K562 (cell line): ENCODE data around the gene CD82. TPM values are rescaled to one million over a fixed set of nuclear protein-coding genes. Genes with fewer than 3 reads are reported as not detected.

Experiments
- ARID3A ChIP-seq: IDR thresholded peaks from 2 replicates; pipeline ENCODE4 v1.6.1; 2012; ENCODE audit warnings: low read depth, low read length, improper control_type of control experiment, borderline replicate concordance
- CCAR2 ChIP-seq: fragments of 200-400 bp; formaldehyde crosslinking; IDR thresholded peaks from 2 replicates; pipeline ENCODE4 v1.6.1; 2017; ENCODE audit warnings: mild to moderate bottlenecking, low read depth, low read length
- CREB3 ChIP-seq: fragments of 450-650 bp; conservative IDR thresholded peaks from 2 replicates; pipeline ENCODE4 v1.6.1; 2016; ENCODE audit warnings: missing genetic modification characterization, low read depth, mild to moderate bottlenecking, missing compliant biosample characterization, moderate library complexity
- CTBP1 ChIP-seq: fragments of 450-650 bp; IDR thresholded peaks from 2 replicates; pipeline ENCODE4 v1.6.1; 2016; ENCODE audit warnings: borderline replicate concordance
- GMEB1 ChIP-seq: fragments of 250-450 bp; sonication (Bioruptor Pico); IDR thresholded peaks from 2 replicates; pipeline ENCODE4 v1.4.0; 2020; ENCODE audit warnings: mild to moderate bottlenecking
- HMBOX1 ChIP-seq: sonication (generic); IDR thresholded peaks from 2 replicates; pipeline ENCODE4 v1.6.1; 2016
- KDM4B ChIP-seq, 2 experiments: fragments of 450-650 bp in 1 of 2; sonication (generic) in 1 of 2; IDR thresholded peaks; 2 replicates each; pipeline ENCODE4 v1.6.1; 2016 to 2017; ENCODE audit warnings: borderline replicate concordance in 2 of 2, antibody characterized with exemption in 1 of 2, low read depth in 1 of 2, mild to moderate bottlenecking in 1 of 2
- MCM3 ChIP-seq: fragments of 450-650 bp; IDR thresholded peaks from 2 replicates; pipeline ENCODE4 v1.6.1; 2016
- NFXL1 ChIP-seq: fragments of 450-650 bp; formaldehyde crosslinking; IDR thresholded peaks from 2 replicates; pipeline ENCODE4 v1.4.0; 2021; ENCODE audit warnings: mild to moderate bottlenecking
- NR2C1 ChIP-seq, 2 experiments: fragments of 450-650 bp; IDR thresholded peaks; 2 replicates each; pipeline ENCODE4 v1.6.1; 2017; ENCODE audit warnings: mild to moderate bottlenecking in 2 of 2, antibody characterized with exemption in 1 of 2, inconsistent platforms in 1 of 2, missing compliant biosample characterization in 1 of 2, missing genetic modification characterization in 1 of 2
- PATZ1 ChIP-seq: fragments of 250-450 bp; sonication (Bioruptor Pico); IDR thresholded peaks from 2 replicates; pipeline ENCODE4 v1.5.0; 2020; ENCODE audit warnings: mild to moderate bottlenecking, borderline replicate concordance
- SMAD4 ChIP-seq: fragments of 250-450 bp; sonication (Bioruptor Pico); conservative IDR thresholded peaks from 2 replicates; pipeline ENCODE4 v1.8.0; 2021; ENCODE audit warnings: inconsistent platforms, mild to moderate bottlenecking, moderate library complexity
- SRSF7 ChIP-seq: fragments of 200-400 bp; formaldehyde crosslinking; optimal IDR thresholded peaks from 2 replicates; pipeline ENCODE3; 2017; ENCODE audit warnings: mild to moderate bottlenecking, low read depth, low read length
- VEZF1 ChIP-seq: fragments of 200-800 bp; sonication (Bioruptor generic); IDR thresholded peaks from 2 replicates; pipeline ENCODE4 v1.6.1; 2017; ENCODE audit warnings: missing genetic modification characterization, missing compliant biosample characterization
- ZBTB33 ChIP-seq: sonication (generic); formaldehyde crosslinking; IDR thresholded peaks from 2 replicates; pipeline ENCODE4 v1.8.1; 2023; ENCODE audit warnings: mild to moderate bottlenecking, missing genetic modification reagents
- polyA plus RNA-seq, 8 experiments: library from polyadenylated mRNA; depleted of rRNA in 4 of 8; stranded (reverse) in 5 of 8; unstranded in 3 of 8; fragments of >200 nt; fragmentation: Nextera tagmentation in 2 of 8; fragmentation: Illumina TruSeq in 1 of 8; extraction: Ambion mirVana in 2 of 8; extraction: Trizol in 1 of 8; gene quantifications; 2 replicates each; pipeline versions ENCODE4 v1.2.1 to v1.2.3, GENCODE V29; 2011 to 2014; ENCODE audit warnings: inconsistent platforms in 1 of 8, missing spikeins in 1 of 8
- total RNA-seq, 7 experiments: library from RNA; depleted of rRNA in 6 of 7; stranded (reverse); fragments of >200 nt in 6 of 7; fragmentation: Illumina TruSeq in 2 of 7; extraction: Trizol in 2 of 7; gene quantifications; 2 replicates each; pipeline versions ENCODE4 v1.2.1 to v1.2.3, GENCODE V29; 2011 to 2021; ENCODE audit warnings: low replicate concordance in 1 of 7

The CD82 gene
- total and polyA plus RNA-seq, 9 of the 15 experiments (the other 6 are each of a cell fraction or from before 2014, with no cell fraction given), result 0.27 to 9.4 (median 3.0) TPM

- no peak for TF ChIP-seq GMEB1 (CRISPR knock-in tag)
- no peak for TF ChIP-seq KDM4B (IDR thresholded peaks at IDR 0.05; ENCODE audit: borderline replicate concordance in 2 of 2, low read depth in 1 of 2)
- TF ChIP-seq SMAD4 (CRISPR knock-in tag), result no peak
- no peak for TF ChIP-seq ARID3A
- TF ChIP-seq SRSF7, result no peak
- TF ChIP-seq MCM3, result no peak
- TF ChIP-seq VEZF1 (CRISPR knock-in tag), result no peak
- TF ChIP-seq NFXL1 (CRISPR knock-in tag), result 0 out of 2 replicates have a peak, but pooled peaks have one; percentile 63
- TF ChIP-seq CTBP1, result no peak
- no peak for TF ChIP-seq HMBOX1
- no peak for TF ChIP-seq PATZ1 (CRISPR knock-in tag)
- peak; percentile 84; the same call in 1 of the 2 replicates for TF ChIP-seq CREB3 (tag)
- TF ChIP-seq CCAR2, result no peak
- no peak for TF ChIP-seq NR2C1 (IDR thresholded peaks at IDR 0.05)
- peak; percentile 85 for TF ChIP-seq NR2C1 (tag; IDR thresholded peaks at IDR 0.05)
- no peak for TF ChIP-seq ZBTB33 (CRISPR knock-in tag)
These were observed 34.9 kb upstream of the CD82 start (continued) for GRCh38 chr11:44530413-44531115.
